HG02798 (cell line): ENCODE measurements around the gene N4BP2L2.

Experiments
- ATAC-seq: cut with Tn5 transposase; IDR thresholded peaks from one replicate; pipeline ENCODE4 v1.9.1; 2021; ENCODE audit warnings: mild to moderate bottlenecking; ENCODE audit not compliant: unreplicated experiment, poor library complexity

The N4BP2L2 gene

GRCh38 chr13:32384702-32385101, 153.9 kb downstream of the N4BP2L2 start:
- no peak for ATAC-seq

- no peak for ATAC-seq
These were observed 154.6 kb downstream of the N4BP2L2 start for GRCh38 chr13:32383836-32384618.
